Activated CD8-positive, alpha-beta T cell treated with anti-CD3 and anti-CD28 coated beads for 36 hours (primary cell): ENCODE data around the gene GYS2. TPM values are rescaled to one million over a fixed set of nuclear protein-coding genes. Genes with fewer than 3 reads are reported as not detected.
"Not testable (repeated sequence)": the region's sequence is repeated elsewhere in the genome, so short reads cannot be mapped to it uniquely, and the experiment has no call there.

Experiments used
- ATAC-seq: fragments of 200-7000 bp; cut with Tn5 transposase; one replicate; pipeline ENCODE4 v1.10.0; 2021; ENCODE audit warnings: mild to moderate bottlenecking, moderate library complexity
- CTCF ChIA-PET: fragments of 350-600 bp; sonication (Branson Sonifier 250); formaldehyde crosslinking; loops from one replicate; lab custom pipeline; 2021; ENCODE audit warnings: antibody characterized with exemption; lab: Charles Lee
- POLR2A ChIA-PET: fragments of 350-600 bp; sonication (Branson Sonifier 250); formaldehyde crosslinking; loops from one replicate; lab custom pipeline; 2021; ENCODE audit warnings: antibody characterized with exemption; lab: Charles Lee
- DNase-seq: peaks from one replicate; pipeline ENCODE4 v3.0.0-alpha.2; 2020
- H3K27ac Mint-ChIP-seq: one replicate; pipeline ENCODE4 v1.8.0; 2021; ENCODE audit warnings: mild to moderate bottlenecking, mixed read lengths
- H3K27me3 Mint-ChIP-seq: one replicate; pipeline ENCODE4 v1.8.0; 2021; ENCODE audit warnings: mixed read lengths
- H3K36me3 Mint-ChIP-seq: one replicate; pipeline ENCODE4 v1.8.0; 2021; ENCODE audit warnings: low read depth, mixed read lengths
- H3K4me1 Mint-ChIP-seq: one replicate; pipeline ENCODE4 v1.8.0; 2021; ENCODE audit warnings: low read depth, mixed read lengths
- H3K4me3 Mint-ChIP-seq: one replicate; pipeline ENCODE4 v1.8.0; 2021; ENCODE audit warnings: mild to moderate bottlenecking, moderate library complexity, mixed read lengths
- H3K9me3 Mint-ChIP-seq: one replicate; pipeline ENCODE4 v1.8.0; 2021; ENCODE audit warnings: mixed read lengths
- CTCF ChIP-seq: fragments of 200-600 bp; IDR thresholded peaks from one replicate; pipeline ENCODE4 v1.8.0; 2022; ENCODE audit warnings: antibody characterized with exemption, mild to moderate bottlenecking
- intact Hi-C: fragments of 100-400 bp; cut with micrococcal nuclease; formaldehyde crosslinking; loops from one replicate; pipeline ENCODE4 v1.10.0; 2022
- total RNA-seq, 2 experiments: library from RNA; stranded (reverse); gene quantifications; one replicate each; pipeline ENCODE4 v1.2.3, GENCODE V29; 2021

The GYS2 gene
- total RNA-seq, 2 experiments from 2014 or later = not detected

DNA sequence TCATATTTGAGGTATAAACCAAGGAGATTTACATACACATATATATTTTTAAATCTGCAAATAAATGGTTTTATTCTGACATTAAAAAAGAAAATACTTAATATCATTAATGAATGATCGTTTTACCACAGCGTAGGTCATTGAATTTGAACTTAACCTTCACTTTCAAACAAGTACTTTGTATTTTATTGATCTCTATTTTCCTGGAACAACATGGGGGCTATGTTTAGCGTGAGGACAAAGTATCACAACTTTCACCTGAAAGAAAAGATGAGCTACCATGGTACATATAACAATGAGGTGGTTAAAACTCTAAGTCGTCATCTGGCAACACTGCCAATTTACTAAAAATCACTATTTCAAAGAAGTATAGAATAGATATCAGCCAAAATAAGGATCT lies 6.0 kb downstream of the GYS2 start:
- DNase-seq = no peak
- CTCF ChIA-PET = no interaction called here
- POLR2A ChIA-PET = no interaction called here
- no peak overlapping the region for H3K4me3 Mint-ChIP-seq
- no peaks in the 10 kb centered on the region for H3K9me3 Mint-ChIP-seq
- H3K27ac Mint-ChIP-seq = no peak overlapping the region
- TF ChIP-seq CTCF = no peak
- ATAC-seq = no peak
- H3K27me3 Mint-ChIP-seq = no peaks in the 10 kb centered on the region
- H3K36me3 Mint-ChIP-seq = no peaks in the 10 kb centered on the region
- intact Hi-C loops = no loop called here
- H3K4me1 Mint-ChIP-seq = no peaks in the 10 kb centered on the region

- H3K4me1 Mint-ChIP-seq, CTCF ChIA-PET, ATAC-seq, intact Hi-C loops, H3K4me3 Mint-ChIP-seq, H3K27ac Mint-ChIP-seq, H3K27me3 Mint-ChIP-seq, POLR2A ChIA-PET, H3K36me3 Mint-ChIP-seq, DNase-seq: not testable (repeated sequence)
- H3K9me3 Mint-ChIP-seq = peaks cover 24% of the 10 kb centered on the region
Observed at GRCh38 chr12:21595356-21595755, 9.3 kb downstream of the GYS2 start.

DNA sequence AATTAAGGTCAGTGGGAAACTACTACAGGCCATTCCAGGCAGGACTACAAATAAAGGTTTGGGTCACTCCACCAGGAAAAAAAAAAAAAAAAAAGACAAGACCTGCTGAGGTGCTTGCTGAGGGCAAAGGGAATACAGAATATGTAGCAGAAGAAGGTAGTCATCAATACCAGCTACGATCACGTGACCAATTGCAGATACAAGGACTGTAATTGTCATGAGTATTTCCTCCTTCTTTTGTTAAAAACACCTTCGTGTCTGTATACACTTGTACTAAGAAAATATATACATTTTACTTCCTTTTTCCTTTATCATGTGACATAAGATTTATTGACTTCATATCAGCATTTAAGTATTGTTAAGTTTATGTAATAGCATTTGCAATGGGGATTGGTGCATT lies 19.2 kb downstream of the GYS2 start:
- Mint-ChIP-seq H3K27me3 (peaks cover 2% of the 10 kb centered on the region), H3K9me3 (peaks cover 5% of the 10 kb centered on the region), H3K27ac (no peak overlapping the region), H3K4me1 (no peaks in the 10 kb centered on the region), H3K4me3 (no peak overlapping the region), H3K36me3 (no peaks in the 10 kb centered on the region)
- intact Hi-C loops = no loop called here
- ChIA-PET POLR2A (no interaction called here), CTCF (no interaction called here)
- TF ChIP-seq CTCF = no peak
- no peak for DNase-seq
- ATAC-seq = no peak

GRCh38 chr12:21584403-21585182 lies 20.1 kb downstream of the GYS2 start:
- CTCF ChIA-PET, H3K27me3 Mint-ChIP-seq, H3K36me3 Mint-ChIP-seq, DNase-seq, ATAC-seq, intact Hi-C loops, H3K27ac Mint-ChIP-seq, H3K9me3 Mint-ChIP-seq, H3K4me1 Mint-ChIP-seq, H3K4me3 Mint-ChIP-seq, POLR2A ChIA-PET: not testable (repeated sequence)

- CTCF ChIA-PET = interaction anchor here (1.4 kb wide), 1 partner anchor 9 kb away, joined by 5 read pairs; no protein-coding TSS in a partner anchor
- ATAC-seq = no peak
Observed at GRCh38 chr12:21583587-21583986, 21.1 kb downstream of the GYS2 start.

More at GRCh38 chr12:21583587-21583986, 21.1 kb downstream of the GYS2 start:
- H3K27ac Mint-ChIP-seq = no peak overlapping the region
- intact Hi-C loops = no loop called here
- no peak for TF ChIP-seq CTCF
- peaks cover 2% of the 10 kb centered on the region for H3K36me3 Mint-ChIP-seq
- H3K9me3 Mint-ChIP-seq = peaks cover 3% of the 10 kb centered on the region
- peaks cover 5% of the 10 kb centered on the region for H3K27me3 Mint-ChIP-seq
- POLR2A ChIA-PET = no interaction called here
- no peak for DNase-seq
- H3K4me3 Mint-ChIP-seq = no peak overlapping the region
- no peaks in the 10 kb centered on the region for H3K4me1 Mint-ChIP-seq
